ENCODE results near the gene SIGMAR1.

SIGMAR1 gene

DNA sequence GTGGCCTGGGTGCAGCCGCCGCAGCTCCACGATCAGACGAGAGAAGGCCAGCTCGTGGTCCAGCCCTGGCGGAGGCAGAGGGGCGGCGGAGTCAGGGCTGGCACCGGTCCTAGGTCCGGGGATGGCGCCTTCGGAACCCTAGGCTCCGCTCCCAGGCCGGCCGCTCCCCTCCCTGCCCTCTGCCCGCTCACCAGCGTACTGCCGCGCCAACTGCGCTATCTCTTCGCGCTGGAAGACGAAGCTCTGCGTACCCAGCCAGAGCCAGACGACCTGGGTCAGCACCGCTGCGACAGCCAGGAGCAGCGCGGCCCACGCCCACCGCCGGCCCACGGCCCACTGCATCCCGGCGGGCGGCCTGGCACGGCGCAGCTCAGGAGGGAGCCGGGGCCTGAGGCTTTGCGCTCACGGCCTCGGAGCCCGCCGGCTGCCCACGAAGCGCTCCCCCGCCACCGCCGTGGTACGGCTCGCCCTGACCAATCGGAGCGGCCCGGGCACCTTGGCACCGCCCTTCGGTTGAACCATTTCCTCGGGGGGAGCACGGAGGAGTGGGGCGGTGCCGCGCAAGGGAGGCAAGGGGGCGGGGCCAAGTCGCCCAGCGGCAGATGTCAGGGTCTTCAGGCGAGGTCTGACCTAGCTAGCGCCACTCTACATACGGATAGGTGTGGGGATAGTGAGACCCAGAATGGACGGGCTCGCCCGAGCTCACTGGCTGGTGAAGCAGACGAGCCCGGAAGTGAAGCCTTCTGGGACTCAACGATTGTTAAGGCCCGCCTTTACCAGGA lies at the start of gene SIGMAR1:
SIGMAR1 (minus strand) TSS at position 432 of the 782 bp plus-strand sequence; CDS start at position 342, 90 bp downstream.
- peak; percentile 96 for DNase-seq

DNA sequence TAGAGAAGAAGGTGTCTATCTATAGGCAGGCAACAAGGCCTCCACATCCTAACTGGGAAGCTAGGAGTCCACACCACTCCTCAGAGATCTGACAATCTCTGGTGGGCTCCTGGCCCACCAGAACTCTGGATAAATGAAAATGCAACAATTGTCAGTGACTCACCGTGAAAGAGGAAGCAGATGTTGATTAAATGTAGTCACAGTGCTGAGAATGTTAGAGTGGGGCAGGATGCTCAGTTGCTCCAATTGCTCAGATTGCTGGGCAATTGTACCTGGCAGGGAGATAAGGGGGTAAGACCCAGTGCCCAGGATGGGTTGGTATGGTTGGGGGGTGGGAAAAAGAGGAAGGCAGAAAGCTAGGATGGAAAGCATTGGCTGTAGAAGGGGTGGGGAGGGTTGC lies 49.1 kb upstream of the SIGMAR1 start:
- DNase-seq, result no peak

DNA sequence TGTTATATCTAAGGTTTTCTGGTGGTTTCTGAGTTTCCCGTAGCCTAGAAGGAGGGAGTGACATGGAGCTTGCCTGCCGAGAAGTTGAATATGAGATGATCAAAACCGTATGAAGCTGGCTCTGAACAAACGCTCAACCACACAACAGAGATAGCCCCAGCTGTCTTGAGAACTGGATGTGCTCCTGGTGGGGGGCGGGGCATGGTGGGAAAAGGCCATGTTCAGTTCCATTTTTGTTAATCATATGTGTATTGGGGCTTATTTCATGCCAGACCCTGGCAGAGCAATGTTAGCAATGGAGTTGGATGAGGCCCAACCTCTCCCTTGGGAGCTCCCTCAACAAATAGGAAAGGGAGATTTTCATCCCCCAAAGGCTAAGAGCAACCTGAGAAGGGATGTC lies 48.6 kb upstream of the SIGMAR1 start:
- no peak for DNase-seq

DNA sequence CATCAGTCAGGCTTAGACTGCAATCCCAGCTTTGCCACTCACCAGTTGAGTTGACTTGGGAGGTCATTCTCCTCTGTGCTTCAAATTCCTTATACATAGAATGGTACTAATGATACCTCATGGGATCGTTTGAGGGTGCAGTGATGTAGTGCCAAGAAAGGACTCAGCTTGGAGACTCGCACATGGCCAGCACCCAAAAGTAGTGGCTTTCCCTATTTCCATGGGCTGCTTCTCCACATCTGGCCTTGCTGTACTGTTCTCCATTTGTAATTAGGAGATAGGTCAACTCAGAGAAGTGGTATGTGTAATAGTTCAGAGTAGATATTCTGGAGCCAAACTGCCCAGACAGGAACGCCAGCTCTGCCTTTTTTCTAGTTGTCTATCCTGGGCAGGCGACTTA lies 48.0 kb upstream of the SIGMAR1 start:
- no peak for DNase-seq

DNA sequence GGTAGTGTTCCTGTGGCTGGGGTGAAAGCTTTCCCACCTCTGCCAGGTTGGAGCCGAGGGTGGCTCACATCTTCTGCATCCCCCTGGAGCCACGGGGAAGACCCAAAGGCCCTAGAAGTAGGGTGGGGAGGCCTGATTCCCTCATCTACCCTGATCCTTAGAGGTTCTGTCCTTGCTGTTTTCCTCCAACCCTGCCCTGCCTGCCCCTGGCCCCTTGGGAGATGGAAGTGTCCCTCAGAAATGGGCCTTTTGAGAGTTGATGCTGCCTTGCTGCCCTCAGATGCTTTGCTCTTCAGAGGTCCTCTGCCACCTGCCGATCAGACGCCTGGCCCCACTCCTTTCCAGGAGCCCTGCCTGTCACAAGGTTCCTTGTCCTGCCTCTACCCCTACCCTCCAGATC lies 47.2 kb upstream of the SIGMAR1 start:
- no peak for DNase-seq

DNA sequence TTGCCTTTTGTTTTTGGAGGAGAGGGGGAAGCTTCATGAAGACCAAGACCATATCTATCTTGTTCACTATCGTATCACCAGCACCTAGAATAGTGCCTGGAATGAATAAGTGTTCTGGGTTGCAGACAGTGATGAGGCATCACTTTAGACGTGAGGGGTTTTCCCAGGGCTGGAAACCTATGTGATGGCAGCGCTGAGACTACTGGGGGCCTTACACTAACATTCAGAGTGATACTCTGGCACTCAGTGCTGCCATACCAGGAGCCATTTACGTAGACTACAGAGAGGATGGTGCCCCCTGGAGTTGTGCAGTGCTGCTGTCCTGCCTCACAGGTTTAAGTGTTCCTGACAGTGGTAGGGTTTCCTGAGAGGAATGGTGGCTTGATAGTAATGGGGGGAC lies 46.6 kb upstream of the SIGMAR1 start:
- DNase-seq, result no peak

DNA sequence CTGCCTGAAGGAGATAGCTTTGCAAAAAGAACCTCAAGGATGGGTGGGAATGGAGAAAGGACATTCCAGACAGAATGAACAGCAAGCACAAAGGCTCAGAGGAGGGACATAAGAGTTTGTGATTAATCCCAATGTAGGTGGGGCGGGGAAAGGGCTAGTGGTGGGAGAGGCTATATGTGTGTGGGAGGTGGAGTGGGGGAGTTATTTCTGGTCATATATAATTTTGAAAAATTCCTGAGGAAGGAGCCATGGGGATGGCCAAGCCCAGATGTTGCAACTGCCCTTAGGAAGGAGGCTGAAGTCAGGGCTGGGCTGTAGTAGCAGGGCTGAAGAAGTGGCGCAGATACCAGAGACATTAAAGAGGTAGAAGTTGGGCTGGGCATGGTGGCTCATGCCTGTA lies 38.3 kb upstream of the SIGMAR1 start:
- no peak for DNase-seq

DNA sequence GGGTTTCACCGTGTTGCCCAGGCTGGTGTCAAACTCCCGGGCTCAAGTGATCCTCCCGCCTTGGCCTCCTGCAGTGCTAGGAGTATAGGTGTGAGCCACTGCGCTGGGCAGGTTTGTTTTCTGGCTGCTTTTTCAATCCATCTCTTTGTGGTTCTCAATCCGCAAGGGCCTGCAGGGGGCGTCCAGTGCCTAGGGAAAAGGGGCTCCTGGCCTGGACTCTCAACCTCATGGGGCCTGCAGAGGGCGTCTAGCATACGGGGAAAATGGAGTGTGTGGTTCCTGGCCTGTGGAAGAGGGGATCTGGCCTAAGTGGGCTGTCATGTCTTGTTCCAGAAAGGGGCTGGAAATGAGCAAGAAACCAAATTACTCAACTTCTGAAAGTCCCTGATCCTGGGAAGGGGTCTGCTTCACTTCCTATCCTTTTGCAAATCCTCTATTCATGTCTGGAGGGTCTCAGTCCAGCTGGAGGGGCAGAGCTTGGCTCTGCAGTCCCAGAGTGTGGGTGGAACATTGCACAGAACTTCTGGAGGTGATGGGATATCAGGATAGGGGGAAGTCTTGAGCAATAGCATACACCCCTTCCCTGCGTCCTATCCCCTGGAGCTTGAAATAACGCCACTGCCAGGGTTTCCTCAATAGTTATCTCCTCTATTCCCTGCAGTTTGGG lies 37.6 kb upstream of the SIGMAR1 start:
- DNase-seq, result peak; percentile 57

DNA sequence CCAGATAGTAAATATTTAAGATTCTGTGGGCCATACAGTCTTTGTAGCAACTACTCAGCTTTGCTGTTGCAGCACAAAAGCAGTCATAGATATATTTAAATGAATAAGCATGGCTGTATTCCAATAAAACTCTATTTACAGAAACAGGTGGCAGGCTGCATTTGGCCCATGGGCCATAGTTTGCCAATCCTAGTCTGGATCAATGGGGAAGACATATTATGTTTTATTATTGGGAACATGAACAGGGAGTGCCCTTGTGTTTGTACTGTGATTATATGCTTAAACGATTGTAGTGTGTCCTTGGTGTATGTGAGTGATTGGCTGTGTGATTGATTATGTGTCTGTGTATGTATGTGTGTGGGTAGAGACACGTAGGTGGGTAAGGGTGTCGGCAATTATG lies 36.9 kb upstream of the SIGMAR1 start:
- no peak for DNase-seq

DNA sequence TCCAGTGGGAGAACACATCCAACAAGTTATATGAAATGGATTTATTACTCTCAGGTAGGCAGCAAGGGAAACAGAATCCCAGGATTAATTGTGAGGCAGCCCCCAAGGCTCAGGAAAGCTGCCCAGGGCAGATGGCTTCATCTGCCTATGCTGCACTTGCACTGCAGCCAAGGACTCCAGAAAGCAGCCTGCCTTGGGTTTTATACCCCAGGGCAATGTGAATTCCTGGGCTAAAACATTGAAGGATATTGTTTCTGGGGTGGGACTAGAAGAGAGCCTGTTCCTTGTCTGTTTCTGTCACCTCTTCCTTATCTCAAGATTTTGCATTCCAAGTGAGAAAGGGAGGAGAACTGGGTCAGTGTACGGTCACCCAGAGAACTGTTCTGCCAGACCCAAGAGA lies 33.7 kb upstream of the SIGMAR1 start:
- no peak for DNase-seq

DNA sequence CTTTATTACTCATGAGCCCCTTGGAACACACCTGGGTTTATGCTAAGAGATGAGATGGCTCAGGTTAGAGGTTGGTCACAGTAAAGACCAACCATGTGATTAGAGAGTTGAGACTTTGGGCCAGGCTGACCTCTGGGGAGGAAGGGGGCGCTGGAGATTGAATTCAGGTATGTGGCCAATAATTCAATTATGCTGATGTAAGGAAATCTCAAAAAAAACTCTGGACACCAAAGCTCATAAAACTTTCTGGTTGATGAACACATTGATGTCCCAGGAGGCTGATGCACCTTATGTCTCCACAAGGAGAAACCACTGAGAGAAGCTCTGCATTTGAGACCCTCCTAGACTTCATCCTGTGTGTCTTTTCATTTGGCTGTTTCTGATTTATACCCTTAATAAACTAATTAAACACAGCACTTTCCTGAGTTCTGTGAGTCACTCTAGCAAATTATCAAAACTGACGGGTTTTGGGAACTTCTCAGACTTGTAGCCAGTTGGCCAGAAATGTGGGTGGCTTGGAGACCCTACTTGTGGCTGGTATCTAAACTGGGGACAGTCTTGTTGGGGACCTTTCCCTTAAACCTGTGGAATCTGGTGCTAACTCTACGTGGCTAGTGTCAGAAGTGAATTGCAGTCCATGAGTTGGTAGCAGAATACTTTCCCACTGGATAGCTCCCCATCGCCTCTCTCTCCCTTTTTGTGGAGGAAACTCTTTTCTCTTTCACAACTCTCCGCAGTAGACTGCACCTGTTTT lies 32.4 kb upstream of the SIGMAR1 start:
- no peak for DNase-seq

DNA sequence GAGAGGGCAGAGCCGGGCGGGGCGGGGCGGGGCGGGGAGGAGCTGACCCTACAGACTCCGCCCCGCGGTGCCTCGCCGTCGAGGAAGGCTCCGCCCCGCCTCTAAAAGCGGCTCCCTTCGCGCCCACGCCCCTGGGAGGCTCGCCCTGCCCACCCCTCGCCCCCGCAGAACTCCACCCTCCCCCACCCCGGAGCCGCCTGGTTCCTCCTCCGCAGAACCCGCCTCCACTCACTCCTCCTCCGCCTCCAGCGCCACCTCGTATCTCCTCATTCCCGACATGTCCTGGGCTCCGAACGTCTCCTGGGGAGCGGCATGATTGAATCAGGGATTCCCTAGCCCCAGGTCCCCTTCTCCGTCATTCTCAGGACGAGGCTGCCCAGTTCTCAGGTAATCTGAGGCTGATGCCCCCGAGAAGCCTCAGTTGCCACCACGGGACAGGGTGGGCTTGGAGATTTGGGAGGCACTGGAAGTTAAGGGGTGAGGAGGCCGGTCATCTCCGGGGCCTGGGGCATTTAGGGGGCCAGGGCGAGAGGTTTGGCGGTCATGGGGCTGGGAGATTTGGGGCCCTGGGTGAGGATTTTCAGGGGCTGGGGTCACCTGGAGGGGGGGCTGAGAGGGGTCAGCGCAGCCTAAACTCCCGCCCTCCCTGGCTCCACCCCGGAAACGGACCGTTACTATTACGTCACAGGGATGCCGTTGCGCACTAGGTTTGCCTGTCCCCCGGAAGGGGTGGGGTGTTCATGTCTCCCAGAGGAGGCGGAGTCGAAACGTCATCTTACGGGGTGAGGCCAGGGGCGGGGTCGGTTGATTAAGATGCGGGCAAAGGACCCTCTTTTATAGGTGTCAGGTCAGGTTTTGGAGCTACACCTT lies 28.0 kb upstream of the SIGMAR1 start:
- peak; percentile 89 for DNase-seq

DNA sequence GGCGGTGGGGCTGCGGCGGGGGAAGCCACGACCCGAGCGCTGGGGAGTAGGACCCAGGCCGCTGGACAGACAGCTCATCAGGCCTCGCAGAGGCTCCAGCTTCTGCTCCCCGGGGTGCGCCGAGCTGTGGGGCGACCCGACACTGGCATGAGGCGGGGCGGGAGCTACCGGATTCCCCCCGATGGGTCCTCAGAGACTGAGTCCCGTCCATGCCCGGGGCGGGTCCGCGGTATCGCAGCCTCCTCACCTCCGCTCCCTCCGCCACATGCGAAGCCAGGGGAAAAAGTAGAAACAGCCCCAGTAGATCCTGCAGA lies 27.4 kb upstream of the SIGMAR1 start:
- DNase-seq, result no peak

DNA sequence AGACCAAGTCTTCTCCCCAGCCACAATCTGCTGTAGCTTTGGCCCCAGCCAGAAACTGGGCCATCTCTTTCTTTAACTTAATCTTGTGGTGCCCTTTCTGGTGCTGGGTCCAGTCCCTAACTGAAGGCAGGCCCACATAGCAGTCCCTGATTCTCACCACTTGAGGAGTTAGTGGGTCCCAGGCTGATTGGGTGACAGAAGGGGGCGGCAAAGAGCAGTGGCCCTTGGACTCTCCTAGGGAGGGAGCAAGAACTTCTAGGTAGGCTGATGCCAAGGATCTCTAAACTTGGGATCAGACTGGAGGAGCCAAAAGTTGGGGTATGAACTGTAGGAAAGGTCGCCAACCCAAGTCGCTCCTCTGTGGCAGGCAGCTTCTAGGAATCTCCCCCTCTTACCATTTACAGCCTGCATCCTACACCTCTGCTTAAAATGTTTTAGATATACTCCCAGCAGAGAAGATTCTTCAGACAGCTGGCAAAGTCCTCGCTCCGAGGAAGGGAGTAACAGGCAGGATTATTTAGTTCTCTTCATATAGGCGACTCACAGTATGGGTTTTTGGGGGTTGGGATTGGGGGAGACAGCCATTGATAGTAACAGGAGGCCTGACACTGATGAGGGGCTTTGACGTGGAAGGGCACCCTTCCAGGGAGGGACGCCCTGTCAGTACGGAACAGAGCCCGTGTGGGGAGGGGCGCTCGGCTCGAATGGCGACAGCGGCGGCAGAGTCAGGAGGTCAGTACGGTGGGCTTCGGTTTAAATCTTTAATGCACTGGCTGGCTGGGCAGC lies 26.9 kb upstream of the SIGMAR1 start:
- DNase-seq, result peak; percentile 68

DNA sequence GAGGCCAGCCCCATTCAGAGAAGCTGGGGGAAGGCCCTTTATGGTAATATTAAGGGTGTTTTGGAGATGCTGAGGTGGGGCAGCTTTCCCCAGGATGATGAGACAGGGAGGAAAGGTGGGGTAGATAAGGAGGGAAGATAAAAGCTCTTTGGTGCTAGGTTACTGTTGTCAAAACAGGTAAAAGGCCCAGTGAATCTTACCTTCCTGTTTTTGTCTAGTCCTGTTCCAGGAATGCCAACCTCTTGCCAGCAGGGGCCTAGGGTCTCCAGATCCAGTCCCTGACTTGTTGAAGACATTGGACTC lies 25.7 kb upstream of the SIGMAR1 start:
- DNase-seq, result no peak

DNA sequence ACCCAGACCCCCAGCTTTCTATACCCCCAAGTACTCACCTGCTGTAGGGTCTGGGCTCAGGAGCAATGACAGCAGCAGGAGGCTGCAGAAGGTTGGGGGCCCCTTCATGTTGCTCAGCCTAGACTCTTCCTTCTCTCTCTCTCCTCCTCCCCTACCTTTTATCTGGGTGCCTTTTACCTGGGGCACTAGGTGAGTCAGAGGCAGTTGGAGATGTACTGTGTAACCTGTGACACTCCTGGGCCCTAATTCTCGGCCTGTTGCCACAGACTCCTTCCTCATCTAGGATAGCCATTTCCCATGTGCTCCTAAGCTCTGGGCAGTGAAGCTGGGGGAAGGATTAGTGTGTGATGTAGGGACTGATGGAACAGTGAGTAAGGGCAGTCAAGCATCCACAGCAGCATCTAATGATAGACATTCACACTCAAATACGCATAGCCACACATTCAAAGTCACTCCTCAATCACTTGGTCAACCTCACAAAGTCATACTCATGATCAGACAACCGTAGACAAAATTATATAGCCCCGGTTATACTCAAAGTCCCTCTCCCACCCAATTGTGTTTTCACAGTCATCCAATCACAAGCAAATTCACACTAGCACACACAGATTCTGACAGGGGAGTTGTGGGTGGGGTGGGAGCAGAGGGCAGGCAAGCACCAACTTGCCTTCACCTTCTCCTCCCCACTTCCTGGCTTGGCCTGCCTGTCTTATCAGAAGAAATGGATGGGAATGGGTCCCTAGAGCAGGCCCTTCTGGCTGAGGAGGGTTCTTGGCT lies 25.1 kb upstream of the SIGMAR1 start, which contains the start of gene CCL27:
CCL27 (minus strand) TSS at position 132 of the 777 bp plus-strand sequence; CDS start at position 108, 24 bp downstream.
- peak; percentile 32 for DNase-seq

DNA sequence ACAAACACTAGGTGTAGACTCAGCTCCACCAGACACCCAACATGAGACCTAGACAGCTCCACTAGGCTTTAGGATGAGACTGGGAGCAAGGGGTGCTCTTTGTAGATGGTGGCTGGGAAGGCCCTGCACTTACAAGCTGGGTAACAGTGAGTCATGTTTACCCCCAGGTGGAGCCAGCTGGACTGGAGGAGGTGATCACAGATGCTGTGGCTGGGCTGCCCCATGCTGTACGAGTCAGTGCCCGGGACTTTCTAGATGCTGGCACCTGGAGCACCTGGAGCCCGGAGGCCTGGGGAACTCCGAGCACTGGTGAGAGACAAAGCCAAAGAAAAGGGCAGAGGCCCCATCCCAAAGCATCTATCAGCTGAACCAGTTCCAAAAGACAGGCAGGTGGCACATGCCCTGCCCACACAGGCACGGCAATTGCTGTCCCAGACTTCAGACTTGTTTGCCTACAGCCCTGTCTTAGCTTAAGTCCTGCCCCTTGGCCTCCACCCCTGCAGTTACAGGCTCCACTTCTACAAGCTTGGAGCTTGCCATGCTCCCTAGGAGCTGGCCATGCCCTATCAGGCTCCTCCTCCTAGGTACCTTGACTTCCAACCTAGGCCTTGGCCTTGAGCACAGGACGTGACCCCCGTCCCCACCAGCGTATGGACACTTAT lies 22.1 kb upstream of the SIGMAR1 start:
- DNase-seq, result no peak

DNA sequence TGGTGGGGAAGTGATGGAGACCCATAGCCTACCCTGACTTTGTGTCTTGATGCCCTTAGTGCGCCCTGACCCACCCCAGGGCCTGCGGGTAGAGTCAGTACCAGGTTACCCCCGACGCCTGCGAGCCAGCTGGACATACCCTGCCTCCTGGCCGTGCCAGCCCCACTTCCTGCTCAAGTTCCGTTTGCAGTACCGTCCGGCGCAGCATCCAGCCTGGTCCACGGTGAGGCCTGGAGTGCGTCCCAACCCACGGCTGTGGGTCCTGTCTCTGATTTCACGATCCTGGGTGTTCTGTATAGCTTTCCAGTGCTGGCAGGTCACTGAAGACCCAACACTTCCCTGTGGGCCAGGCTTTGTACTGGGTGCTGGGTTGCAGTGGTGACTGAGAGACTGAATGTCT lies 20.9 kb upstream of the SIGMAR1 start:
- DNase-seq, result no peak

DNA sequence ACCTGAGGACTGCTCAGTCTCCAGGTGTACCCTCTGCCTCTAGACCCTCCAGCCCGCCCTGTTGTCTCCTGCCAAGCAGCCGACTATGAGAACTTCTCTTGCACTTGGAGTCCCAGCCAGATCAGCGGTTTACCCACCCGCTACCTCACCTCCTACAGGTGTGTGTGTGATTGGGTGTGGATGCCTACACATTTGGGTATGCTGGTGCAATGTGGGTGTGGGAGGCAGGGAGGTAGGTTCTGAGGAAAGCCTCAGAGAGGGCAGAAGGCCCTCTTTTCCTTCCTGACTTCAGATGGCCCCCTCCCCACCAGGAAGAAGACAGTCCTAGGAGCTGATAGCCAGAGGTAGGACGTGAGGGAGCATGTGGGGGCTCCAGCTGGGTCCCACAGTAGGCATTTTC lies 19.4 kb upstream of the SIGMAR1 start:
- DNase-seq, result no peak

DNA sequence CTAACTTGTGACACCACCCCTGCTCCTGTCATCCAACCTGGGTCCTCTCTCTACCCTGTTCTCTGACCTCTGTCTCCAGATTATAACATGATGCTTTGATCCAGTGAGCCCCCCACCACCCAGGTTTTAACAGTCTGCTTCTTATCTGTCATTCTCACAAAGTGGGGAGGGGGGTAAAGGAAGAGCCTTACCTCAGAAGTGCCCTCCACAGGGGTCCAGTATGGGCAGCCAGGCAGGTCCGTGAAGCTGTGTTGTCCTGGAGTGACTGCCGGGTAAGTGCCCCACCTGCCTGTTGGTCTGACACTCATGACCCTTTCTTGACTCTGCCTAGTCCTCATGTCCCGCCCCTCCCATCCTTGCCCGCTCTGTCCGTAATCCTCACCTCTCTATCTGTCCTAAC lies 17.8 kb upstream of the SIGMAR1 start:
- DNase-seq, result no peak

Data from activated T-cell treated with anti-CD3 and anti-CD28 coated beads, Interleukin-2, amount 50 U/mL, for 1 hour (primary cell).